NCI-H748 (cell line): ENCODE results near the gene ADAM22.

Experiments used
- DNase-seq: peaks from one replicate; lab custom pipeline; 2025; ENCODE audit not compliant: unreplicated experiment; lab: John Stamatoyannopoulos, UW

ADAM22 gene

GRCh38 chr7:87948371-87948770 lies 14.3 kb downstream of the ADAM22 start:
- no peak for DNase-seq

GRCh38 chr7:87959336-87959735 lies 25.3 kb downstream of the ADAM22 start:
- DNase-seq = no peak

DNA sequence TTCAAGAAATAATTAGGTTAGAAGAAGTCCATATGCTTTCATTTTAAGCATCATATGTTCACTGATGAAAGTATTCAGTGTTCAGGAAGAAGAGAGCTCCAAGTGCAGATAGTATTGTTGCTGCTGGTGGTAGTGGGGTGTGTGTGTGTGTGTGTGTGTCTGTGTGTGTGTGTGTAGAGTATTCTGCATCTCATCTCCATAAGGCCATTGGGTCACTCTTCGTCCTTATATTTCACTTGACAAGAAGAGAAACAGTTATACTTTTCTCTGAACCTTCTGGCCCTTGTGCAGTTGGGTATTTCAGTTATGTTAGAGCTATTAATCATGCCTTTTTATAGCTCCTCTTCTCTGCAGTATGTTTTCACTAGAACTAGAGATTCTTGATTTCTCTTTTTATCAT lies 26.2 kb downstream of the ADAM22 start:
- no peak for DNase-seq

DNA sequence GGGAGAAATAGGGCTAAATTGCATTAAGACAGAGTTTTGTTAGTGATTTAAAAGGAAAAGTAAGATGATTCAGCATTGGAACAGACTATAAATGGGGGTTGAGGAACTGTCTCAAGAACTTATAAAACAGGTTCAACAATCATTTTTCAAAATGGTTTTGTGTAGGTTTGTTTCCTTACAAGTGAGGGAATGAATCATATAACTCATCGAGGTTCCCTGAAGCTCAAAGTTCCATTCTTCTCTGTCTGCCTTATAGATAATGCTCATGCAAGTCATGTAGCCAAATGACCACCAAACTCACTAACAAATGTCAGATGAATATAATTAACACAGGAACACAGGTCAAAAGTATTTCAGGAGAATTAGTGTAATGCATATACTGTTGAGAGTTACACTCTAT lies 27.7 kb downstream of the ADAM22 start:
- no peak for DNase-seq

GRCh38 chr7:87966271-87966670 lies 32.2 kb downstream of the ADAM22 start:
- no peak for DNase-seq

GRCh38 chr7:87968021-87968420 lies 34.0 kb downstream of the ADAM22 start:
- DNase-seq = no peak

DNA sequence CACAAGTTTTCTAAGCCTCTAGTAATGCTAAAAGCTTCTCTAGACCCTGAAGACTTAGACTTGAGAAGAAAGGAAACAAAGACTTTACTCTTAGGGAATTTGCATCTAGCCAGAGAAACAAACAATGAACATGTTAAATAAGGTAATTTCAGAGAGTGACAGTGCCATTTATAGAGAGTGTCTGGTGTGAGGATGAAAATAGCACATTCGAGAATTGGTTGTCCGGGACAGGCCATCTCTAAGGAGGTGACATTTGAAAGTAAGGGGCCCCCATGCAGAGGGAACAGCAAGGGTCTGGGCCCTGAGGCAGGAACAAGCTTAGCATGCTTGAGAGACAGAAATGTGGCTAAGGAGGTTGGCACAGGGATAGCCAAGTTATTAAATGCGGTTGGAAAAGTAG lies 48.1 kb downstream of the ADAM22 start:
- no peak for DNase-seq

- DNase-seq = no peak
Observed at GRCh38 chr7:87984088-87984487, 50.0 kb downstream of the ADAM22 start.

DNA sequence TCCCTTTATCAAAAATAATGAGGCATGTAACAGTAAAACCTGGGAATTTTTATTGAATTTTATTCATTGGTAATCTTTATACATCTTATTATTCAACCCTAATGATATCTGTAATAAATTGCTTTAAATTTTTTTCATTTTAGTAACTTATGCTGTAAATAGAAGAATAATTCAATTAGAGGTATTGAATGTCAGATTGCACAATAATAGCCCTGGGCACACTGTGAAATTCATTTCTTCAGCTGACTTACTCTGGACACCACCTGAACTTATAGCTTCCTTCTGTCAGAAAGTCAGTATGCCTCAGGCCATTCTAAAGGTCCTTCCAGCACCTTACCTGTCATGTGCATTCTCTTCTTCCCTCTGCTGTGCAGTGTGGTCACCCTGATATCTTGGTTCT lies 59.2 kb downstream of the ADAM22 start:
- DNase-seq = no peak

DNA sequence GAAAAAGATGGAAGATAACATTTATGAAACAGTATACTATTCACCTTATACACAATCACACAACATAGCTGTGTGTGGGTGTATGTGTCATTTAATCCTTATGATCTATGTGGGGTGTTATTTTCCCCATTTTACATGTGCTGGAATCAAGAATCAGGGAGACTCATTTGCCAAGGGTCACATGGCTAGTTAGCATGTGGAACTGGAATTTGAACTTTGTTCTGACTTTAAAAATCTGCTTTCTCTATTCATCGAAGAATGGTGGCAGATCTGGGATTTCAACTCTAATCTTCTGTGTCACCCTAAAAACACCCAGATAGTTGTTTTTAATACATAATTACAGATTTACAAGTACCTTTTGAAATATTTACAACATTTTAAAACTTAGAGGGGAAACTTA lies 65.2 kb downstream of the ADAM22 start:
- no peak for DNase-seq

GRCh38 chr7:88001744-88002530 lies 67.9 kb downstream of the ADAM22 start:
- DNase-seq = no peak

DNA sequence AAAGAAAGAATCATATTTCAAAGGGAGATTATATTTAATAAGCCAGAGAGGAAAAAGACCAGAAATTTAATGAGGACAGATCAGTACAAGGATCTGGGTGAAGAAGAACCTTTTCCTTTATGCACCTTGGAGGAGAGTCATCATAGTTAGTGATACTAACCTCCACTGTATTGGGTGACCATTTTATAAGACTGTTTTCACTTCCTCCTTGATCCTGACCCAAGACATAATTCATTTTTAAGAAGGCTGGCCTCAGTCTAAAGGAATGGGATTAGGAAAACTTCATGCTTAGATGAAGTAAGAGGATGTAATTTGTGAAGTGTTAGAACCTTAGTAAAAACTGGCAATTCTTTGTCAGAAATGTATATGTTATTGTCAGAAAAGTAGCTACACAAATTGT lies 68.6 kb downstream of the ADAM22 start:
- DNase-seq = no peak

DNA sequence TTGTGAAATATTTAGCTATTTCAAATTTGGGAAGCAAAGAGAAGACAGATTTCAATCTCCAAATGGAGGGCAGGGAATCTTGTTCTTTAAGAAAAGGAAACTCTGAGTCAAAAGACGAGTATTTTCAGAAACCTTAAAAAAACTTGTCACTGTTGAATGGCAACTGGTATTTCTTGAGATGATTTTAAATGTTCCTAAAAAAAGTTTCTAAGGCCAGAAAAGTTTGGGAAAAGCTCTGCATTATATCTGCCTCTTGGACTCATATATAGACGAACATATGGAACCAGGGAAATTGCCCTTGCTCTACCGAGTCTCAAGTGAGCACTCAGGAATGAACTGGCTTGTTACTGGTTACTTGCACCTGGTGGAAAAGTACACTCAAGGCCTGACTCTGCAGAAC lies 69.5 kb downstream of the ADAM22 start:
- DNase-seq = no peak

GRCh38 chr7:88005191-88005590 lies 71.1 kb downstream of the ADAM22 start:
- no peak for DNase-seq

DNA sequence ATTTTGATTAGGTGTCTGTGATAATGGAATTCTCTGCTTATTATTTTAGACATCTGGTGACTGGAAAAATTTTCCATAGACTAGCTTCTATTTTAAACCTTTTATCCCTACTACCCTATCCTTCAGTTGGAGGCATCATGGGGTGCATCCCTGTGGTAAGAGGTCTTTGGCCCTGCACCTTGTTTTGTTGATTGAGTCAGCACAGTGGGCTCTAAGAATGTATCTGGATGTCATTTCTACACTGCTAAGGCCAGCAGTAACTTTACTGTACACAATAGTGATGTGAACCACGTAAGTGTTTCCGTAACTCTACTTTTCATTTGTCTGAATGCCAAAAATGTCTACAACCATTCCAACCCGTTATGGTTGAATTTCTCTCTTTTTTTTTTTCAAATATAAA lies 75.6 kb downstream of the ADAM22 start:
- no peak for DNase-seq

DNA sequence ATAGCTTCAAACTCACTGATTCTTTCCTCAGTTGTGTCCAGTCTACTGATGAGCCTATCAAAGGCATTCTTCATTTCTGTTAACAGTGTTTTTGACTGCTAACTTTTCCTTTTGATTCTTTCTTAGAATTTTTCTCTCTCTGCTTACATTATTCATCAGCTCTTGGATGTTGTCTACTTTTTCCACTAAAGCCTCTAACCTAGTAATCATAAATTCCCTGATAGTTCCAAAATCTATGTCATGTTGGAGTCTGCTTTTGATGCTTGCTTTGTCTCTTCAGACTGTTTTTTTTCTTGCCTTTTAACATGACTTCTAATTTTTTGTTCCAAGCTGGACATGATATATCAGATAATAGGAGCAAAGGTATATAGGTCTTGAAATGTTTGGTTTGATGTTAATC lies 78.0 kb downstream of the ADAM22 start:
- DNase-seq = no peak

- no peak for DNase-seq
Observed at GRCh38 chr7:88013981-88014380, 79.9 kb downstream of the ADAM22 start.

DNA sequence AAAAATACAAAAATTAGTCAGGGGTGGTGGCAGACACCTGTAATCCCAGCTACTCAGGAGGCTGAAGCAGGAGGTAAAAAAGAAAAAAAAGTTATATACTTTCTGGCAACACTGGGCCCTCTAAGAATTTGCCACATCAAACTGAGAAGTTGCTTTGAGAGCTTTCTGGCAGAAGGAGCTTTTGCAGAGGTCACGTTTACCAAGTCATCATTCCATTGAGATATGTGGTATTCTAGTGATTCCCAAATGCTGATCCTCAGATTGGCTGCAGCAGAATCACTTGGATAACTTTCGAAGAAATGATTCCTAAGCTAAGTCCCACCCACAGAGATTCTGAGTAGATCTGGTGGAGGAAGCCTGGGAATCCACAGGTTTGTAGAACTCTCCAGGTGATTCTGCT lies 80.5 kb downstream of the ADAM22 start:
- DNase-seq = no peak

DNA sequence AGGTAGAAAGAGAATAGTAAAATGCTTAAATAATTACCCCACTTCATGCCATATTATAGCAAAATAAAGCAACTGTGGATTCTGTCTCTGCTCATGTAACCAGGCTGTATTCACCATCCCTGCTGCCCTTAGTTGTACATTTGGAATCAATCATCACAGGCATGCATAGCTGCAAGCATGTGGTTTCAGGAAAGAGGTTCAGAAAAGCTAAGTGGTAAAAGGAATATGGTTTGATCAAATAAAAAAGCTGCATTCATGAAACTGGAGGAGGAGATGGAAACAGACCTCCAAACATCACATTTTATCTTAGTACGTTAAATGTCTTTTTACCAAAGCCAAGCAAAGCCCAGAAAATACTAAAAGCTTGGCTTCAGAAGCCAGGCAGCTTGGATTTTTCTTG lies 81.3 kb downstream of the ADAM22 start:
- no peak for DNase-seq

DNA sequence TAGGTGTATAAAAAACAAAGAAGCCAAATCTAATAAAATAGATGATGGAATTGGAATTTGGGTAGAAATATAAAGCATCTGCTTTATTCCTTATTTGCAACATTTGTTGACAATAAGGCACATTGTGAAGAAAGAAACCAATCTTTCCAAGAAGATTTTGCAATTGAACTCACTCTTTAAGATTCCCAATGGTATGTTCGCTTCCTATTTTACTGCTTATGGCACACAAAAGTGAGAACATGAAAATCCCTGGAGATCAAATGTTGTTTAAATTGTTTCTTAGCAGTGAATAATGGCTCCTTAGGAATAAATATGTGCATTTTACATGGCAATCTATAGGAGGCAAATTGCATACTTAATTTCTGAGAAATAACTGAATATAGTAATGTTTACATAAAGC lies 84.5 kb downstream of the ADAM22 start:
- no peak for DNase-seq

GRCh38 chr7:88020953-88021665 lies 87.1 kb downstream of the ADAM22 start:
- DNase-seq = no peak

DNA sequence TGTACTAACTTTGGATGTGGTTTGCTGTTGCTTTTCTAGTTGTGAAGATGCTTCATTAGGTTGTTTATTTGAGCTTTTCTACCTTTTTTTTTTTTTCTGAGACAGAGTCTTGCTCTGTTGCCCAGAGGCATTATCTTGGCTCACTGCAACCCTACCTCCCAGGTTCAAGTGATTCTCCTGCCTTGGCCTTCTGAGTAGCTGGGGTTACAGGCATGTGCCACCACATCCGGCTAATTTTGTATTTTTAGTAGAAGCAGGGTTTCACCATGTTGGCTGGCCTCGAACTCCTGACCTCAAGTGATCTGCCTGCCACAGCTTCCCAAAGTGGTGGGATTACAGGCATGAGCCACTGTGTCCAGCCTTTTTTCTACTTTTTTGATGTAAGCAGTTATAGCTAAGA lies 93.7 kb downstream of the ADAM22 start:
- no peak for DNase-seq
